ENCODE measurements around the gene DCDC2B.

Gene DCDC2B

GRCh38 chr1:32263744-32264143, 54.9 kb downstream of the DCDC2B start:
- peak in 1 of 2 donors; percentile 19 for DNase-seq
